Embryonic facial prominence (tissue), 1 donor: ENCODE data around the gene LRSAM1.
A peak's percentile ranks its signal among the peaks of the same experiment; 100 is the strongest.

Experiments
- DNase-seq: peaks from one replicate; pipeline ENCODE4 v3.0.0-alpha.2; 2016; ENCODE audit errors: extremely low spot score

LRSAM1 gene

DNA sequence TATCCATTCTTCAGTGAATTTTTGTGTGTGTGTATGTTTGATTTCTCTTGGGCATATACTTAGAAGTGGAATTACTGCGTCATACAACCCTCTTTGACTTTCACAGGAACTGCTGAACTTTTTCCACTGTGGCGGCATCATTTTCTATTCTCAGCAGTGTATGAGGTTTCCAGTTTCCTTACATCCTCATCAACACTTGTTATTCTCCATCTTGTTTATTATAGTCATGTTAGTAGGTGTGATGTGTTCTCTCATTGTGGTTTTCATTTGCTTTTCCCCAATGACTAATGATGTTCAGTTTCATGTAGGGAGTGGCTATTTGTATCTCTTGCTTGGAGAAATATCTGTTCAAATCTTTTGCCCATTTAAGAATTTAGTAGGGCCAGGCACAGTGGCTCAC, 24.6 kb upstream of the LRSAM1 start:
- no peak for DNase-seq

GRCh38 chr9:127428348-127428747, 23.0 kb upstream of the LRSAM1 start:
- no peak for DNase-seq

DNA sequence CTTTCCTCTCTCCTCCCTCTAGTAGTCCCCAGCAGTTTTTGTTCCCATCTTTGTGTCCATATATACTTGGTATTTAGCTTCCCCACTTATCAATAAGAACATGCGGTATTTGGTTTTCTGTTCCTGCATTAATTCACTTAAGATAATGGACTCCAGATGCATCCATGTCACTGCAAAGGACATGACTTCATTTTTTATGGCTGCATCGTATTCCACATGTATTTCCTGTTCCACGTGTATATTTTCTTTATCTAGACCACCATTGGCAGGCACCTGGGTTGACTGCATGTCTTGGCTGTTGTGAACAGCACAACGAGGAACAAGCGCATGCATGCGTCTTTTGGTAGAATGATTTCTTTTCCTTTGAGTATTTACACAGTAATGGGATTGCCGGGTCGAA, 20.9 kb upstream of the LRSAM1 start:
- no peak for DNase-seq

DNA sequence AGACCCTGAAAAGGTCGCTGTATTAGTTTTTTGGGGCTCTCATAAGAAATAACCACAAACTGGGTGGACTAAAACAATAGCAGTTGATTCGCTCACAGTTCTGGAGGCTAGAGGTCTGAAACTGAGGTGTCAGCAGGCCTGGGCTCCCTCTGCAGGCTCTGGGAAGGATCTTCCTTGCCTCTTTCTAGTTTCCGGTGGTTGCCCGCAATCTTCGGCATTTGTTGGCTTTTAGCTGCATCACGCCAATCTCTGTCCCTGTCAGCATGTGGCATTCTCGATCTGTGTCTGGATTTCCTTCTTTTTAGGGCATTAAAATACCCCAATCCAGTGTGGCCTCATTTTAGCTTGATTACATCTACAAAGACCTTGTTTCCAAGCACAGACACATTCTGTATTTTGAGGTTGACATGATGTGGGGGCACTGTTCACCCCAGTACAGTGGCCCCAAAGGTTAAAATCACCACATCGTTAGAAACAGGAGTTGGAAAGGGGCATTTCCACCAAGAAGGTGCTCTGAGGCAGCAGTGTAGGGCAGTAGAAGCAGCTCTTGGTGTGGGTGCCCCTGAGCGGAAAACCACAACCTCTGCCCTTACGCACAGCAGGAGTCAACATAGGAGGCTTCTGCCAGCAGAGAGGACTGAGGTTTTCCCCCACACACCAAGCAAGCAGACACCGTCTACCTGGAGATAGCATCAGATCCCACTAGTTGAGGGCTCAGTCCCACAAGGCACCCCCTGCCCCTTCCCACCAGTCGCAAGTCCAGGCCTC, 13.6 kb upstream of the LRSAM1 start:
- no peak for DNase-seq

DNA sequence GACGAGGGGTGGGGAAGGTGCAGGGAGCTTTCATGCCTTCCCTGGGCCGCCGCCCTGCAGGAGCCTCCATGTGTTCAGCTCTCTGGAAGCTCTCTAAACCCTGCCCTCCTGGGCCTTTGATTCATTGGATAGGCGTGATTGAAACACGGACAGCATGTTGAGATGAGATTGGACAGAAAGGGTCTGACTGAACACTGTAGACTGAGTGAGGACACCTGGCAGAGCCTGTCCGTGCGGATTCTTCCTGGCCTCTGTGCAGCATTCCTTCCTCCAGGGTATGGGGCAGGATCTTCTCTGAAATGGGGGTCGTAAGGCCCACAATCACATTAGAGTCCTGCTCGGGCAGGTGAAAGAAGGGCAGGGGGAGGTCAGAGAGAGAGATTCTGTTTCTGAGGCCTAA, 12.9 kb upstream of the LRSAM1 start:
- DNase-seq: no peak

DNA sequence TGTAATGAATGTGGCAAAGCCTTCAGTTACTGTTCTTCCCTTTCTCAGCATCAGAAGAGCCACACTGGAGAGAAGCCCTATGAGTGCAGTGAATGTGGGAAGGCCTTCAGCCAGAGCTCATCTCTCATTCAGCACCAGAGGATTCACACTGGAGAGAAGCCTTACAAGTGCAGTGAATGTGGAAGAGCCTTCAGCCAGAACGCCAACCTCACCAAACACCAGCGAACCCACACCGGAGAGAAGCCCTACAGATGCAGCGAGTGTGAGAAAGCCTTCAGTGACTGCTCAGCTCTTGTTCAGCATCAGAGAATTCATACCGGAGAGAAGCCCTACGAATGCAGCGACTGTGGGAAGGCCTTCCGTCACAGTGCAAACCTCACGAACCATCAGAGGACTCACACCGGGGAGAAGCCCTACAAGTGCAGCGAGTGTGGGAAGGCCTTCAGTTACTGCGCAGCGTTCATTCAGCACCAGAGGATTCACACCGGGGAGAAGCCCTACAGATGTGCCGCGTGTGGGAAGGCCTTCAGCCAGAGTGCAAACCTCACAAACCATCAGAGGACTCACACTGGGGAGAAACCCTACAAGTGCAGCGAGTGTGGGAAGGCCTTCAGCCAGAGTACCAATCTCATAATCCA, 6.9 kb upstream of the LRSAM1 start:
- no peak for DNase-seq

GRCh38 chr9:127444921-127445850, 6.1 kb upstream of the LRSAM1 start:
- no peak for DNase-seq

- no peak for DNase-seq
These were observed 5.2 kb upstream of the LRSAM1 start for GRCh38 chr9:127445851-127446712.

DNA sequence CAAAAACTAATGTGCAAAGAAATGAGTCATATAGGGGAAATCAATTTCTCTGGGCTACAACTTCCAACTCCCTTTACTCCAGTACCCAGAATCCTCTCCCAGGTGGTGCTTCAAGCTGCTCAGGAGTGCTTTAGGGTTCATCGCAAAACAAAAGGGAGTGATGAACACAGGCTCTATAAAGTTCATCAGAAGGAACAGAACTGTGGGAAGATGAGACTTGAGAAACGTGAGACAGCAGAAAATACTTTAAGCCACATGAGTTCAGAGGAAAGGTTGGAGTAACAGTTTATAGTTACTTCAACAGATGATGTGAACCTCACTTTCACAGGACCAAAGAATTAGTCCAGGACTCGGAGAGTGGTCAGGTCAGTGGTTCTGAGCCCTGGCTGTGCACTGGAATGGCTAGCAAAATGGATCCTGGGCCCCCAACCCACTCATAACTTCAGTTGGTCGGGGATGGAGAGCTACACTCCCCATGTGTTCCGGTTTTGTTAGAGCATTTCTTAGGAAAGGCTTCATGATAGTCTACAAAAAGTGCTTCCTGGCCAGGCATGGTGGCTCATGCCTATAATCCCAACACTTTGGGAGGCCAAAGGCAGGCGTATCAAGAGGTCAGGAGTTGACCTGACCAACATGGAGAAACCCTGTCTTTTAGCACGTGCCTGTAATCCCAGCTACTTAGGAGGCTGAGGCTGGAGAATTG, 4.4 kb upstream of the LRSAM1 start:
- DNase-seq: no peak

DNA sequence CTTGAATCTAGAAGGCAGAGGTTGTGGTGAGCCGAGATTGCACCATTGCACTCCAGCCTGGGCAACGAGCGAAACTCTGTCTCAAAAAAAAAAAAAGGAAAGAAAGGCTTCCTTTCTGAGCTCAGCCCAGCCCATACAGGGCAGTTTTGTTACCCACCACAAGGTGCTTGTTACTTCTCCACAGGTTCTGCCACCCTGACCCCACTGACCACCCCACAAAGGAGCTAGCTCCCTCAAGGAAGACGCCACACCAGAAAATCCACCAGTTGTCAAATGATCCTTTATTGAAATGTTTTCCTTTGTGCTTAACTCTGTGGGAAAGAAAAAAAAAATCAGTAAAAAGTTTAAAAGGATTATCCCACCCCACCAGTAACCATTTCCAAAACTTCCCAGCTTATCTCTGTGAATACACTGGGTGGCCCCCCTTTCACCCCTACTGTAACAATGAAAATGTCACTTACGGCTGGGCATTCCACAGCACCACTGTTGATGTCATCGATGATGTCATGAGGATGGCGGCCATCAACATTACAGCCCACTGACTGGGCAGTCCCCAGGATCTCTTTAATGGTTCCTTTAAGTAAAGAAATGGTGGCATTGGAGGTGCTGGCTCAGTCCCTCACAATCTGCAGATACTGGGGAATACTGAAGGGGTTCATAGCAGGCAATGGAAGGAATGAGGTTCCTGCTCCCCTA, 3.7 kb upstream of the LRSAM1 start:
- DNase-seq: no peak

- DNase-seq: no peak
These were observed 3.1 kb upstream of the LRSAM1 start for GRCh38 chr9:127448112-127448805.

GRCh38 chr9:127449332-127449966, 1.9 kb upstream of the LRSAM1 start:
- DNase-seq: no peak

- no peak for DNase-seq
These were observed 1.0 kb upstream of the LRSAM1 start for GRCh38 chr9:127450243-127450760.

GRCh38 chr9:127451608-127451857, 223 bp downstream of the LRSAM1 start:
- no peak for DNase-seq

- peak; percentile 27 for DNase-seq
These were observed 747 bp downstream of the LRSAM1 start for GRCh38 chr9:127451858-127452656.

DNA sequence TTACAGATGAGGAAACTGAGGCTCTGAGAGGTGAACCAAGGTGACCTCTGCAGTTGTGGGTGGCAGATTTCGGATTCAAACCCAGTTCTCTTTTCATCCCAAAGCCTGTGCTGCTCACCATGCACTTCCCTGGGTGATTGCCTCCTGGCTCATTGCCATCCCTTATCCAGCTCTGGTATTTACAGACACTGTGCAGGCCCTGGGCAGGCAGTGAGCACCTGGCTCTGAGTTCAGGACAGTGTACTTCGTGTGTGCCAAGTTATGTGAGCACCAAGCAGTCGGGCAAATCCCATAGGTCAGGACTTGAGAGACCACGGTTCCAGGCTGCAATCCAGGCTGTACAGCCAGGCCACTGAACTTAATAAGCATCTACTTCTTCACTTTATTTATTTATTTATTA, 1.4 kb downstream of the LRSAM1 start:
- no peak for DNase-seq

DNA sequence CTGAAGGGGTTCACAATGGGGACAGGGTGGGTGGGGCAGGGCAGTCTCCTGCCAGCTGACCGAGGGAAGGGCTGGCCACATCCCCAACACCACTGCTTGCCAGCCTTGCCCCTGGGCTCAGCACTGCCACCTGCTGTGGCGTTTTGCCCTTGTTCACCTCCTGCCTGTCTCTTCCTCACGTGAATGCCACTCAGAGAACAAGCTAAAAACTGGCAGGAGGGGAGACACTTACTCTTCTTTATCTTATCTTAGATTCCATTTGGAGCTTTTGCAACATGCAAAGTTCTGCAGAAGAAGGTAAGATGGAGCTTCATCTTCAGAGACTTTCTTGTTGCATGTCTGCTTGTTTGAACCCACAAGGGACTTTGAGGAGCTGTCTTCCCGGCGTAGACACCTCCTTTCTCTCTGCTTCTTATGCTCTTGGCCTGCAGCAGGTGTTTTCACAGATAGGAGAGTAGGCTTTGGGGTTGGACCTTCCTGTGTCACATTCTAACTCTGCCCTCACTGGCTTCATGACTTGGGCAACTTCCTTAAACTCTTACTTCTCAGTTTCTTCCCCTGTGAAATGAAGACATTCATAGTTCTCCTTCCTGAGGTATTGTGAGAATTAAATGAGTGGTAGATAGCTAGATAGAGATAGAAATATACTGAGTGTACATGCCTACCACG, 4.1 kb downstream of the LRSAM1 start:
- DNase-seq: no peak
